ENCODE results near the gene MTA1. TPM values are rescaled to one million over a fixed set of nuclear protein-coding genes. Genes with fewer than 3 reads are reported as not detected.

The MTA1 gene
- total and polyA plus RNA-seq, 12 donors: 11.8 to 270 (median 59.5) TPM

DNA sequence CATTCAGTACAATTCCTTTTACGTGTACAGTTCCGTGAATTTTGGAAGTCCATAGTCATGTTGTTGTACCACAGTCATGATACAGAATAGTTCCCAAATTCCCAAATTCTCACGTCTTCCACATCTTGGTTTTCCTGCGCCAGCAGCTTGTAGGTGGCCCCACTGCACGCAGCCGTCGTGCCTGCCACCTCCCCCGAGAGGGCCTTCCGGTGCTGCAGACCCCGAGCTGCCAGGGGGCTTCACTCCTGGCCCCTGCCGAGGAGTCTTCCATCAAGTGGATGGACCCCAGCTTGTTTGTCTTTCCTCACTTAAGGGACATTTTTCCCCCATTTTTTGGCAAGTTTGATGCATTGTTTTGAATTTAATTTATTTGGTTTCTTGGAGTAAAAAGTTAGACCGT is 16.8 kb downstream of the MTA1 start:
- intact Hi-C loops (cut with DNase I): no loop called here
- H3K27ac ChIP-seq: no peak overlapping the region
- H3K27me3 ChIP-seq: no peaks in the 10 kb centered on the region
- DNase-seq: no peak
- H3K9me3 ChIP-seq (replicated peaks in 1 of 3): no peaks in the 10 kb centered on the region
- WGBS, 4 donors: 86 to 91% (median 88%) methylated on average over 12 of the region's 12 CpGs
- TF ChIP-seq, protein P1, sequence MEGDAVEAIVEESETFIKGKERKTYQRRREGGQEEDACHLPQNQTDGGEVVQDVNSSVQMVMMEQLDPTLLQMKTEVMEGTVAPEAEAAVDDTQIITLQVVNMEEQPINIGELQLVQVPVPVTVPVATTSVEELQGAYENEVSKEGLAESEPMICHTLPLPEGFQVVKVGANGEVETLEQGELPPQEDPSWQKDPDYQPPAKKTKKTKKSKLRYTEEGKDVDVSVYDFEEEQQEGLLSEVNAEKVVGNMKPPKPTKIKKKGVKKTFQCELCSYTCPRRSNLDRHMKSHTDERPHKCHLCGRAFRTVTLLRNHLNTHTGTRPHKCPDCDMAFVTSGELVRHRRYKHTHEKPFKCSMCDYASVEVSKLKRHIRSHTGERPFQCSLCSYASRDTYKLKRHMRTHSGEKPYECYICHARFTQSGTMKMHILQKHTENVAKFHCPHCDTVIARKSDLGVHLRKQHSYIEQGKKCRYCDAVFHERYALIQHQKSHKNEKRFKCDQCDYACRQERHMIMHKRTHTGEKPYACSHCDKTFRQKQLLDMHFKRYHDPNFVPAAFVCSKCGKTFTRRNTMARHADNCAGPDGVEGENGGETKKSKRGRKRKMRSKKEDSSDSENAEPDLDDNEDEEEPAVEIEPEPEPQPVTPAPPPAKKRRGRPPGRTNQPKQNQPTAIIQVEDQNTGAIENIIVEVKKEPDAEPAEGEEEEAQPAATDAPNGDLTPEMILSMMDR (IDR thresholded peaks at IDR 0.05): no peak
- TF ChIP-seq POLR2A (IDR thresholded peaks at IDR 0.05): no peak
- peaks cover 0 to 6% of the 10 kb centered on the region in 2 donors for H3K4me1 ChIP-seq (replicated peaks in 1 of 2)
- no peak overlapping the region for H3K4me3 ChIP-seq
- H3K36me3 ChIP-seq (replicated peaks in 1 of 2): no peaks in the 10 kb centered on the region

DNA sequence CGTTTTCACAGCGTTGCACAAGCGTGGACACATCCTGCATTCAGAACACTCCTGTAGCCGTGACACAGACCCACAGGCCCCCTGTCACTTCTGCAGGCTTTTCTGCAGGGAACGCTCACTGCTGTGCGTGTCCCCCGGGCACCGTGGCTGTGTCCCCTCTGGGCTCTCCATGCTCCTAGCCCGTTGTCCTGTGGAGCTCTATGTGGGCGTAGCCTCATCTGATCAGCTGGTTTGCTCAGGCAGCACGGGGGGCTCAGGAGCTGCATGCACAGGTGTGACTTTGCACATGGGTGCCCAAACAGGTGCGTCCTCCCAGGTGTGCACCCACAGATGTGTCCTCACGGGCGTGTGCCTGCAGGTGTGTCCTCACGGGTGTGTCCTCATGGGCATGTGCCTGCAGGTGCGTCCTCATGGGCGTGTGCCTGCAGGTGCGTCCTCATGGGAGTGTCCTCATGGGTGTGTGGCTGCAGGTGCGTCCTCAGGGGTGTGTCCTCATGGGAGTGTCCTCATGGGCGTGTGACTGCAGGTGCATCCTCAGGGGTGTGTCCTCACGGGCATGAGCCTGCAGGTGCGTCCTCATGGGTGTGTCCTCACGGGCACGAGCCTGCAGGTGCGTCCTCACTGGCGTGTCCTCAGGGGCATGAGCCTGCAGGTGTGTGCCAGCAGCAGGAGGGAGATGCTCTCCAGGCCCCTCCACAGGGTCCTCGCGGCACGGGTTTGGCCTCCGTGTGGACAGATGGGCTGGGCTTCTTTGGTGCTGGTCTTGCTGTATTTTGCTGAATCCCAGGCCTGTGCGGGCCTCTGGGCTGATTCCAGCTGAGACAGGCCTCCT is 17.5 kb downstream of the MTA1 start:
- no peak for DNase-seq
- TF ChIP-seq POLR2A (IDR thresholded peaks at IDR 0.05): no peak
- TF ChIP-seq, protein P1 (IDR thresholded peaks at IDR 0.05): no peak
- 89 to 96% (median 93%) methylated on average over 10 to 31 of the region's 31 CpGs for WGBS, 4 donors
- intact Hi-C loops (cut with DNase I): no loop called here
- no peaks in the 10 kb centered on the region for H3K27me3 ChIP-seq
- no peaks in the 10 kb centered on the region for H3K36me3 ChIP-seq (replicated peaks in 1 of 2)
- H3K4me1 ChIP-seq (replicated peaks in 1 of 2): no peaks in the 10 kb centered on the region
- no peaks in the 10 kb centered on the region for H3K9me3 ChIP-seq (replicated peaks in 1 of 3)
- H3K4me3 ChIP-seq: no peak overlapping the region
- H3K27ac ChIP-seq: no peak overlapping the region

DNA sequence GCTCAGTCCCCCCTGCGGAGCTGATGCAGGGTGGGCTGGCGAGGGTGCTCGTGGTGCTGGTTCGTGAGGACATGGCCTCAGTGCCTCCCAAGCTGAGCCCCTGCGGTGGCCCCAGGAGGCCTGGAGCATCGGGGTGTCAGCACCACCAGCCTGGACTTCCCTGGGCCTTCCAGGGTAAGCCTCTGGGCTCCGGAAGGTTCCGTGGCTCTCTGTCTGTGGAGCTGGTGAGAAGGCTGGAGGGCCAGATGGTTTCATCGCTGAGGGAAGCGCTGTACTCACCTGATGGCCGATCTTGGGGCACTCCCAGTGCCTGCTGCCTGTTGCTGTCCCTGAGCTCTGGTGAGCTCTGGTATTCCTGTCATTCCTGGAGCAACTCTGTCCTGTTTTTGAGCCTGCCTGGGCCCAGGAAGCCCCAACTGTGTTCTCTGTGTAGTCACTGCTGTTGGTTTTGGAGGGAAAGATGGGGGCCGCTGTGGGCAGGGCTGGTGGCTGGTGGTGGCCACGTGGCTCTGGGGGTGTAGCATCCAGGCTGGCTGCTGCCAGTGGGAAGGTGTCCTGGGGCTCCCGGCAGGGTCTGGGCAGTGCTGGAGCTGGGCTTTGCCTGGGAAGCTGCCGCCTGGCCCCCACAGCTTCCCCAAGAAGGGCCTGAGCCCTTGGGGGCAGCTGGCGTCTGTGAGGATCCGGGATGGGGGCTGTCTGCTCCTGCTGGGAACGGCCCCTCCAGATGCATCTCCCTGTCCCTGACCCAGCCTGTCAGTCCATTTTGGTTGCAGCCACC is 18.3 kb downstream of the MTA1 start:
- no peak overlapping the region for H3K4me3 ChIP-seq
- TF ChIP-seq, protein P1 (IDR thresholded peaks at IDR 0.05): no peak
- TF ChIP-seq POLR2A (IDR thresholded peaks at IDR 0.05): no peak
- intact Hi-C loops (cut with DNase I): no loop called here
- no peaks in the 10 kb centered on the region for H3K9me3 ChIP-seq (replicated peaks in 1 of 3)
- WGBS, 4 donors: 80 to 93% (median 91%) methylated on average over 7 to 18 of the region's 18 CpGs
- DNase-seq: no peak
- no peaks in the 10 kb centered on the region for H3K36me3 ChIP-seq (replicated peaks in 1 of 2)
- H3K4me1 ChIP-seq (replicated peaks in 1 of 2): no peaks in the 10 kb centered on the region
- H3K27me3 ChIP-seq: no peaks in the 10 kb centered on the region
- no peak overlapping the region for H3K27ac ChIP-seq

DNA sequence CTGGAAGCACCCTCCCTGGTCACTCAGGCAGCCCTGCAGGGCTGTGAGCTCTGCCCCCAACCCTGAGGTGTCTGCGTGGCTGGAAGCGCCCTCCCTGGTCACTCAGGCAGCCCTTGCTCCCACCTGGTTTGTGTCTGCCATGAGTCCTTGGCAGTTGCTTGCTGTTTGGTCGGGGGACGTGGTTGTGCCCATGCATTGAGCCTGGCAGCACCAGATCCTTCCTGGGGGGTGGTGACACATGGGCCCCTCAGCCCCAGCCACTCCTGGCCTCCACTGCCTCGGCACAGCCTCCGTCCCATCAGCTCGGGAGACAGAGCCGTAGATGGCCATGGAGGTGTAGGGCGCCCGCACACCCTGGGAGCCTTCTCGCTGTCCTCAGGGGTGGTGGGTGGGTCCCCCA is 19.6 kb downstream of the MTA1 start:
- no peaks in the 10 kb centered on the region for H3K4me1 ChIP-seq (replicated peaks in 1 of 2)
- H3K4me3 ChIP-seq: no peak overlapping the region
- no peak for DNase-seq
- TF ChIP-seq POLR2A (IDR thresholded peaks at IDR 0.05): no peak
- TF ChIP-seq, protein P1 (IDR thresholded peaks at IDR 0.05): no peak
- intact Hi-C loops (cut with DNase I): no loop called here
- no peak overlapping the region for H3K27ac ChIP-seq
- H3K9me3 ChIP-seq (replicated peaks in 1 of 3): no peaks in the 10 kb centered on the region
- no peaks in the 10 kb centered on the region for H3K36me3 ChIP-seq (replicated peaks in 1 of 2)
- 88 to 93% (median 92%) methylated on average over 5 to 11 of the region's 11 CpGs for WGBS, 4 donors
- H3K27me3 ChIP-seq: no peaks in the 10 kb centered on the region

Measured in adrenal gland (tissue), 12 donors.